GM10248 (cell line): ENCODE results near the gene DUT.

Source experiments
- CTCF ChIA-PET: fragments of 300-600 bp; sonication (Branson Sonifier 250); formaldehyde crosslinking; extraction: SDS; loops from one replicate; lab custom pipeline; 2021; ENCODE audit warnings: antibody characterized with exemption; lab: Yijun Ruan, JAX
- POLR2A ChIA-PET: fragments of 350-650 bp; sonication (Branson Sonifier 250); formaldehyde crosslinking; extraction: SDS; loops from one replicate; lab custom pipeline; 2020; ENCODE audit warnings: antibody characterized with exemption; lab: Yijun Ruan, JAX
- DNase-seq: peaks from one replicate; pipeline ENCODE4 v3.0.0; 2012; ENCODE audit errors: extremely low spot score
- TF ChIP-seq, protein P1 (sequence below): IDR thresholded peaks from 2 replicates; pipeline ENCODE4 v1.5.1; 2012; ENCODE audit warnings: mild to moderate bottlenecking, low read depth; ENCODE audit errors: extremely low read depth, missing control alignments, control extremely low read depth

The DUT gene

DNA sequence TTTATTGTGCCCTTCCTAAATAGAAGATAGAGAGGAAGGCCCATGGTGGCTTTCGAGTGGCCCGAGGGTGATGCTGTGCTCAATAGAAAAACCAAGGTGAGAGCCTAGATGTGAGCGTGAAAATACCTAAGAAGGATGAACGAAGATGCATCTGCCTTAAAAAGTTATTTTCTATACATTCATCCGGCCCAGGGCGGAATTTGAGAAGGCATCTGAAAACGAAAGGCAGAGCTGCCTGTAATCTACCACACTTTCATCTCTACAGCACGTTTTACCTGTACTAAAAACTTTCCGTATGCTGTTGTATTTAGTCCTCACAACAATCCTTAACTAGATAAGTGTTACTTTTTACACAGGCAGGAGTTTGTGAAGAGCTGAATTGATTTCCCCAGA is 1.4 kb downstream of the DUT start:
- ChIA-PET CTCF (interaction anchor here (0.9 to 2.3 kb wide), 5 partner anchors 8 to 26 kb away, joined by 3 to 10 read pairs (median 3); no protein-coding TSS in a partner anchor), POLR2A (no interaction called here)
- TF ChIP-seq, protein P1, sequence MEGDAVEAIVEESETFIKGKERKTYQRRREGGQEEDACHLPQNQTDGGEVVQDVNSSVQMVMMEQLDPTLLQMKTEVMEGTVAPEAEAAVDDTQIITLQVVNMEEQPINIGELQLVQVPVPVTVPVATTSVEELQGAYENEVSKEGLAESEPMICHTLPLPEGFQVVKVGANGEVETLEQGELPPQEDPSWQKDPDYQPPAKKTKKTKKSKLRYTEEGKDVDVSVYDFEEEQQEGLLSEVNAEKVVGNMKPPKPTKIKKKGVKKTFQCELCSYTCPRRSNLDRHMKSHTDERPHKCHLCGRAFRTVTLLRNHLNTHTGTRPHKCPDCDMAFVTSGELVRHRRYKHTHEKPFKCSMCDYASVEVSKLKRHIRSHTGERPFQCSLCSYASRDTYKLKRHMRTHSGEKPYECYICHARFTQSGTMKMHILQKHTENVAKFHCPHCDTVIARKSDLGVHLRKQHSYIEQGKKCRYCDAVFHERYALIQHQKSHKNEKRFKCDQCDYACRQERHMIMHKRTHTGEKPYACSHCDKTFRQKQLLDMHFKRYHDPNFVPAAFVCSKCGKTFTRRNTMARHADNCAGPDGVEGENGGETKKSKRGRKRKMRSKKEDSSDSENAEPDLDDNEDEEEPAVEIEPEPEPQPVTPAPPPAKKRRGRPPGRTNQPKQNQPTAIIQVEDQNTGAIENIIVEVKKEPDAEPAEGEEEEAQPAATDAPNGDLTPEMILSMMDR: no peak
- no peak for DNase-seq

- POLR2A ChIA-PET: no interaction called here
- CTCF ChIA-PET: interaction anchor here (1.9 to 4.4 kb wide), 3 partner anchors 8 to 23 kb away, joined by 4 to 33 read pairs (median 10); no protein-coding TSS in a partner anchor
- DNase-seq: no peak
- TF ChIP-seq, protein P1: no peak
These were observed 2.3 kb downstream of the DUT start for GRCh38 chr15:48333540-48333939.

GRCh38 chr15:48334260-48334659 is 3.0 kb downstream of the DUT start:
- CTCF ChIA-PET: interaction anchor here (1.2 to 4.4 kb wide), 5 partner anchors 9 to 48 kb away, joined by 3 to 34 read pairs (median 4); no protein-coding TSS in a partner anchor
- no peak for DNase-seq
- TF ChIP-seq, protein P1: no peak
- POLR2A ChIA-PET: no interaction called here

- ChIA-PET POLR2A (no interaction called here), CTCF (interaction anchor here (0.9 to 4.4 kb wide), 12 partner anchors 8 to 1141 kb away, joined by 3 to 34 read pairs (median 4); no protein-coding TSS in a partner anchor)
- TF ChIP-seq, protein P1: peak; percentile 22
- DNase-seq: no peak
These were observed 5.7 kb downstream of the DUT start for GRCh38 chr15:48336940-48337339.

DNA sequence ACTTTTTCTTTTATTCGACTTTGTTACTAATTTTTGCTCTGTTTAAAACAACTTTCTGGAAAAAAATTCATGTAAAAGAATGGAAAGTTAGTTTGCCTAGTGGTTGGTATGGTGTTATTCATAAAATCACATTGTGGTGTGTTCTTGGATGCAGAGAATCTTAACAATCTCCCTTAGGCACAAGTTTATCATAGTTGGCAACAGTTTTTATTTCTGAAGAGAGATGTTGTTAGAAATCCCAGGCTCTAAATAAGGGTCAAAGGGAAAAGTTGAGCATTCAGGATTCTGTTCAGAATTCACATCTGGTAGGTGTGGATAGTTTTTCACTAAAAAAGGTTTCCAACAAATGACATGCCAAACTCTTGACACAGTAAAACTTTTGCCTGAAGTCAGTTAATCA is 6.4 kb downstream of the DUT start:
- ChIA-PET POLR2A (no interaction called here), CTCF (interaction anchor here (0.9 to 4.4 kb wide), 10 partner anchors 8 to 302 kb away, joined by 3 to 34 read pairs (median 4); no protein-coding TSS in a partner anchor)
- no peak for DNase-seq
- TF ChIP-seq, protein P1: no peak

GRCh38 chr15:48340111-48340510 is 8.9 kb downstream of the DUT start:
- ChIA-PET CTCF (interaction anchor here (1.4 to 2.8 kb wide), 3 partner anchors 12 to 19 kb away, joined by 8 to 17 read pairs (median 10); no protein-coding TSS in a partner anchor), POLR2A (no interaction called here)
- TF ChIP-seq, protein P1: no peak
- DNase-seq: no peak
